Measurements from ENCODE around the gene TMEM115.

DNA sequence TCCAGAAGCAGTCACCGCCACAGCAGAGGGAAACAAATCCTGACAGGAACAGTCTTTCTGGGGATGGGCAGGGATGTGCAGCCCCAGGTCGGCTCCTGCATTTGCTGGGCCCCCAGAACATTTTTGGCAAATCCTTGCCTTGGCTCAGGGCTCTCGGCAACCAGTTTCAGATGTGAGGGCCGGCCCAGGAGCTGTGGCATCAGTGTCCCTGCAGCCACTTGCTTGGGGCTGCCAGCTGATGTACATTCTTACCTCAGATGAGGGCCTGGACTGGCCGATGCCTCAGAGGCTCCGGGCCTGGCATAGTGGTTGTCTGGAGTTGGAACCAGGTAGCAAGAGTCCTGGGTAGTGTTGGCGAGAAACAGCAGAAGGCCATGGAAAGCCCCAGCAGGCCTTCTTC lies 4.5 kb downstream of the TMEM115 start:
- TF ChIP-seq, protein P1, sequence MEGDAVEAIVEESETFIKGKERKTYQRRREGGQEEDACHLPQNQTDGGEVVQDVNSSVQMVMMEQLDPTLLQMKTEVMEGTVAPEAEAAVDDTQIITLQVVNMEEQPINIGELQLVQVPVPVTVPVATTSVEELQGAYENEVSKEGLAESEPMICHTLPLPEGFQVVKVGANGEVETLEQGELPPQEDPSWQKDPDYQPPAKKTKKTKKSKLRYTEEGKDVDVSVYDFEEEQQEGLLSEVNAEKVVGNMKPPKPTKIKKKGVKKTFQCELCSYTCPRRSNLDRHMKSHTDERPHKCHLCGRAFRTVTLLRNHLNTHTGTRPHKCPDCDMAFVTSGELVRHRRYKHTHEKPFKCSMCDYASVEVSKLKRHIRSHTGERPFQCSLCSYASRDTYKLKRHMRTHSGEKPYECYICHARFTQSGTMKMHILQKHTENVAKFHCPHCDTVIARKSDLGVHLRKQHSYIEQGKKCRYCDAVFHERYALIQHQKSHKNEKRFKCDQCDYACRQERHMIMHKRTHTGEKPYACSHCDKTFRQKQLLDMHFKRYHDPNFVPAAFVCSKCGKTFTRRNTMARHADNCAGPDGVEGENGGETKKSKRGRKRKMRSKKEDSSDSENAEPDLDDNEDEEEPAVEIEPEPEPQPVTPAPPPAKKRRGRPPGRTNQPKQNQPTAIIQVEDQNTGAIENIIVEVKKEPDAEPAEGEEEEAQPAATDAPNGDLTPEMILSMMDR (IDR thresholded peaks at IDR 0.05) = no peak
- no peak for TF ChIP-seq POLR2AphosphoS5 (IDR thresholded peaks at IDR 0.05)

Measured in upper lobe of left lung (tissue), 4 donors.